ENCODE results near the gene BHLHE41.
A peak's percentile ranks its signal among the peaks of the same experiment; 100 is the strongest.

Gene BHLHE41

DNA sequence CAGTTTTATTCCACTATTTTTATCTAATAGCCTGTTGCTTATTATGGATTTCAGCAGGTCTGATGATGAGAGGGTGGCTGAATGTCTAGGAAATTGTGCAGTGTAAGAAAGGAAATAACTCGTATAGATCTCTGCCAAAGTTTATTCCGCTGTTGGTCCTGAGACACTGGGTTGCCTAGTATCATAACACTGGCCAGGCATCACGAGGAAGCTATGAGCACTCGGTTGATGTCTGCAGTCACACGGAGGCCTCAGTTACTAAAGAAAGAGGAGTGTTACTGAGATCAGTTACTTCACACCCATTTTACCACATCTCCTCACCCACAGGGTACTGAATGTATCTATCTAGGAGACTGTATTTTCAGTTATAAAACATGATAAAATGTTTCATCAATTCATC is 21.9 kb downstream of the BHLHE41 start:
- no peak for DNase-seq
- Histone ChIP-seq H3K27me3 (replicated peaks; ENCODE audit: control insufficient read depth, insufficient read depth, low read length, poor library complexity, severe bottlenecking) (no peaks in the 10 kb centered on the region), H3K36me3 (ENCODE audit: control insufficient read depth, insufficient read depth, low read length) (no peaks in the 10 kb centered on the region), H3K4me1 (ENCODE audit: control insufficient read depth, insufficient read depth, low read length, poor library complexity, severe bottlenecking) (no peaks in the 10 kb centered on the region), H3K4me3 (ENCODE audit: insufficient read depth, low read depth, low read length, poor library complexity, severe bottlenecking) (no peak overlapping the region), H3K27ac (ENCODE audit: insufficient read depth, low read length, poor library complexity, severe bottlenecking) (no peak overlapping the region), H3K9me3 (ENCODE audit: control insufficient read depth, low read length) (no peaks in the 10 kb centered on the region)

DNA sequence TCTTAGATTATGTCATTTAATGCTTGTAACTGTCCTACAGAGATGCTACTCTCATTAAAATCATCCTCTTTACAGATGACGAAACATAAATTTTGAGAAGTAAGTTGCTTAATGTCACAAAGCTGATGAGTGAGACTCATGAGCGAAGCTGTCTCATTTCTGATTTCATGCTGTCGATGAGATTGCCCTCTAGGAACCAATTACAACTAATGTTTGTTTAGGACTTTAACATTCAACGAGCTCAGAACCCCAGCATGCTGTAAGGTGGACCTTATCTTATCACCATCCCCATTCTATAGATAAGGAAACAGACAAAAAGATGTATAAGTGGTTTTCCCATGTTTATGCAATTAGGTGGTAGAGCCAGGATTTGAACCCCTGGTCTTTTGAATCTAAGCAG is 23.1 kb downstream of the BHLHE41 start:
- Histone ChIP-seq H3K27ac (ENCODE audit: insufficient read depth, low read length, poor library complexity, severe bottlenecking) (no peak overlapping the region), H3K9me3 (ENCODE audit: control insufficient read depth, low read length) (no peaks in the 10 kb centered on the region), H3K36me3 (ENCODE audit: control insufficient read depth, insufficient read depth, low read length) (no peaks in the 10 kb centered on the region), H3K4me3 (ENCODE audit: insufficient read depth, low read depth, low read length, poor library complexity, severe bottlenecking) (no peak overlapping the region), H3K27me3 (replicated peaks; ENCODE audit: control insufficient read depth, insufficient read depth, low read length, poor library complexity, severe bottlenecking) (no peaks in the 10 kb centered on the region), H3K4me1 (ENCODE audit: control insufficient read depth, insufficient read depth, low read length, poor library complexity, severe bottlenecking) (no peaks in the 10 kb centered on the region)
- DNase-seq: no peak

DNA sequence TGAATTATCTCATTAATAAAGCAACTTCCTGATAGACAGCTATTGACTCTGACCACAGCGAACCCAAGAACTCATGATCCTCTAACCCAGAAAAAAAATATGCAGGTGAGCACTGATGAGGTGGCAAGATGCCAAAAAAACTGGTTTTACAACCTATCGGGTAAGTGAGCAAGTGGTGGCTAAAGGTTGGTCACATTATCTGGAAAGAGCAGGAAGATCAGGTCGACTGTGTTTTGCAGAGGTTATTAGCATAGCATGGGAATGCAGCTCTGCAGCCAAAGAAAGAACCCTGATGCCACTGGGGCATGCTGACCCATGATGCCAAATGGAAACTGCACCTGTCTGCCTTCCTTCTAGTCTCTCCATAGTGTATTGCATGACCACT is 23.5 kb downstream of the BHLHE41 start:
- DNase-seq: no peak
- no peaks in the 10 kb centered on the region for H3K4me1 ChIP-seq (ENCODE audit: control insufficient read depth, insufficient read depth, low read length, poor library complexity, severe bottlenecking)
- H3K36me3 ChIP-seq (ENCODE audit: control insufficient read depth, insufficient read depth, low read length): no peaks in the 10 kb centered on the region
- no peaks in the 10 kb centered on the region for H3K27me3 ChIP-seq (replicated peaks; ENCODE audit: control insufficient read depth, insufficient read depth, low read length, poor library complexity, severe bottlenecking)
- H3K27ac ChIP-seq (ENCODE audit: insufficient read depth, low read length, poor library complexity, severe bottlenecking): no peak overlapping the region
- H3K9me3 ChIP-seq (ENCODE audit: control insufficient read depth, low read length): no peaks in the 10 kb centered on the region
- no peak overlapping the region for H3K4me3 ChIP-seq (ENCODE audit: insufficient read depth, low read depth, low read length, poor library complexity, severe bottlenecking)

DNA sequence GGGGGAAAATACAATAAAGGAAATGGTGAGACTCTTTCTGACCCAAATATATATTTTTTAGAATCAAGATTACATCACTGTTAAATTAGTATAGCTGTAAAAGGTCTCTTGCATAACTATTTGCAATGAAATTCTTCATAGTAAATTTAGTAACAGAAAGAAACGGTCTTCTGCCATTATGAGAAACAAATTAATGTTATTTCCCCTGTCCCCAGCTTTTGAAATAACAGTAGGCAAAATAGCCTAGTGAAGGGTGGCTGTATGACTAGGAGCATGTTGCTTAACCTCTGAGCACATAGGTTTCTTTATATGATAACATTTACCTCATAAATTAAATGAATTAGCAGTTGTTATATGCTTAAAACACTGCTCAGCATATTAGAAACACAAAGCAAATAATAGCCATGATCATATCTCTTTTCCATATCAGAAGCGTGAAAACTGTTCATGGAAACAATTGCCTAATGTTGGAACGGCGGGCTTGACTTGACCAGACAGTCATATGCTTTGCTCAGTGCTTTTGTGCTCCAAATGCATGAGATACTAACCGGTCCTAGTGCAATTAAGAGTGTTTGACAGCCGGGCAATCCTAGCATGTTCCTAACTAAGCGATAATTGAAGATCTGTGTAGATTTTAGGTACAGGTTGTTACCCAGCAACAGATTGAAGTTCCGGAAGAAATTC is 24.0 kb downstream of the BHLHE41 start:
- Histone ChIP-seq H3K9me3 (ENCODE audit: control insufficient read depth, low read length) (no peaks in the 10 kb centered on the region), H3K27me3 (replicated peaks; ENCODE audit: control insufficient read depth, insufficient read depth, low read length, poor library complexity, severe bottlenecking) (no peaks in the 10 kb centered on the region), H3K27ac (ENCODE audit: insufficient read depth, low read length, poor library complexity, severe bottlenecking) (no peak overlapping the region), H3K4me1 (ENCODE audit: control insufficient read depth, insufficient read depth, low read length, poor library complexity, severe bottlenecking) (no peaks in the 10 kb centered on the region), H3K4me3 (ENCODE audit: insufficient read depth, low read depth, low read length, poor library complexity, severe bottlenecking) (no peak overlapping the region), H3K36me3 (ENCODE audit: control insufficient read depth, insufficient read depth, low read length) (no peaks in the 10 kb centered on the region)
- no peak for DNase-seq

DNA sequence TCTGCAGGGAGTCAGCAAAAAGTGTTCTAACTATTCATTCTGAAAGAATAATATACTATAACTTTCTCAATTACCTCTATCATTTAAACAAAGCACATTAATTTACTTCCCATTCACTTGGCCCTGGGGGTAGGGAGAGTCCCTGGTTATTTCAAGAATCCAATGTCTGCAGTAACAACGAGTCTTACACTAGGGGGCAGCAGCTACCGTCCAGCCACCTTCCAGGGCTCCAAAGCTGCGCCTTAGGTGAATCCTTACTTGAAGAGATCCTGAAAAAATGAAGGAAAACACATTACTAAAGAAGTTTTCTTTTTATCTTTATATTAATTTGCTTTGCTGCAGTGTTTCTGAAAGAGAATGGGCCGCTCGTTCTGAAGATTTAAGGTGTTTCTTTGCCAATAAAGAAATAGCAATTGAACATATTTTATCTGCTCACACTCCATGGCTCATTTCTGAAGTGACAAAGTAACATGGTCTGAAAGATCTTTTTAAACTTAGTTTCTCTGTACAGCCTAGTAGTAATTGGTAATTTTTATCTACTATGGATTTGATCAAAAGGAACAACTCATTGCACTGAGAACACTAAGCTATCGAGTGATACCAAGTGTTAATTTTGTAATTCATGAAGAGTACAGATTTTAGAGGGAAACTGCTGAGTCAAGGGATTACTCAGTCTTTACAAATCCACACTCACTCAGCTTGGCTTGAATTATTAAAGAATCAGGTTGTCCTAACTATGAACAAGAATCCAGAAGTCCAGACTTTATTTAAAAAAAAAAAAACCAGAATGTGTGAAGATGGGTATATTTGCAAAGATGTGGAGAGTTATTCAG is 27.6 kb downstream of the BHLHE41 start:
- Histone ChIP-seq H3K9me3 (ENCODE audit: control insufficient read depth, low read length) (no peaks in the 10 kb centered on the region), H3K4me3 (ENCODE audit: insufficient read depth, low read depth, low read length, poor library complexity, severe bottlenecking) (no peak overlapping the region), H3K4me1 (ENCODE audit: control insufficient read depth, insufficient read depth, low read length, poor library complexity, severe bottlenecking) (no peaks in the 10 kb centered on the region), H3K27ac (ENCODE audit: insufficient read depth, low read length, poor library complexity, severe bottlenecking) (no peak overlapping the region), H3K27me3 (replicated peaks; ENCODE audit: control insufficient read depth, insufficient read depth, low read length, poor library complexity, severe bottlenecking) (no peaks in the 10 kb centered on the region), H3K36me3 (ENCODE audit: control insufficient read depth, insufficient read depth, low read length) (no peaks in the 10 kb centered on the region)
- peak; percentile 7 to 24 (median 15) for DNase-seq

DNA sequence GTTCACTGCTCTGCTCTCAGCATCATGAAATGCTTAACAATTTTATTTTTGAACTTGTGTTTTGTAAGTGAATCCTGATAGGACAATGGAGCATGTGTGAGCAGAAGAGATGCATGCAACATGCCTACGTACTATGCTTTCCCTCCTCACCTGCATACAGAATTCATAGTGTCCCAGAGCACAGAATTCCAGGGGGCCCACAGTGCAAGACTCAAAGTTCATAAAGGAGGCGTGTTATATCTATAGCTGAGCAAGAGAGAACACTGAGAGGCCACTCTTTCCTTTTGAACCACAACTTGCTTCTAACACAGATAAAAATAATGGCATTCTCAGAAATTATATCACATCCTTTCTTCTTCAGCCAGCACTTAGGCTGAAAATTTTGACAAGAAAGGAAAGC is 28.8 kb downstream of the BHLHE41 start:
- H3K4me1 ChIP-seq (ENCODE audit: control insufficient read depth, insufficient read depth, low read length, poor library complexity, severe bottlenecking): no peaks in the 10 kb centered on the region
- no peak for DNase-seq
- no peaks in the 10 kb centered on the region for H3K36me3 ChIP-seq (ENCODE audit: control insufficient read depth, insufficient read depth, low read length)
- H3K27ac ChIP-seq (ENCODE audit: insufficient read depth, low read length, poor library complexity, severe bottlenecking): no peak overlapping the region
- no peak overlapping the region for H3K4me3 ChIP-seq (ENCODE audit: insufficient read depth, low read depth, low read length, poor library complexity, severe bottlenecking)
- H3K9me3 ChIP-seq (ENCODE audit: control insufficient read depth, low read length): no peaks in the 10 kb centered on the region
- no peaks in the 10 kb centered on the region for H3K27me3 ChIP-seq (replicated peaks; ENCODE audit: control insufficient read depth, insufficient read depth, low read length, poor library complexity, severe bottlenecking)

DNA sequence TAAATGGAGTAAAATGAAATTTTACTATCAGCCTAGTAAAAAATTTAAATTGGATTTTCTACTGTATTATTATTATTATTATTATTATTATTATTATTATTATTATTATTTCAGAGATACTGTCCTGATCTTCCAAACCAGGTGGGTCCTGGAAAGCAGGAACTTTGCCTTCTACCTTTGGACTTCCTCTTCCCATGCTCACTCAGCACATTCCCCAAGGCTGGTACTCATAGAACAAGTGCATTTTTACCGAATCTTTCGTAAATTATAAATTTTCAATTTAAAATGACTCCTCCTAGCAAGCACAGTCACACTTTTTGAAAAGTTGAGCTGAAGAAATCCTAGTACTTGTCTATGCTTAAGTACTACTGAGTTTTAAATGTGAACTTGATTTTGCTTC is 29.7 kb downstream of the BHLHE41 start:
- Histone ChIP-seq H3K36me3 (ENCODE audit: control insufficient read depth, insufficient read depth, low read length) (no peaks in the 10 kb centered on the region), H3K27ac (ENCODE audit: insufficient read depth, low read length, poor library complexity, severe bottlenecking) (no peak overlapping the region), H3K4me3 (ENCODE audit: insufficient read depth, low read depth, low read length, poor library complexity, severe bottlenecking) (no peak overlapping the region), H3K9me3 (ENCODE audit: control insufficient read depth, low read length) (no peaks in the 10 kb centered on the region), H3K4me1 (ENCODE audit: control insufficient read depth, insufficient read depth, low read length, poor library complexity, severe bottlenecking) (no peaks in the 10 kb centered on the region), H3K27me3 (replicated peaks; ENCODE audit: control insufficient read depth, insufficient read depth, low read length, poor library complexity, severe bottlenecking) (no peaks in the 10 kb centered on the region)
- DNase-seq: no peak

DNA sequence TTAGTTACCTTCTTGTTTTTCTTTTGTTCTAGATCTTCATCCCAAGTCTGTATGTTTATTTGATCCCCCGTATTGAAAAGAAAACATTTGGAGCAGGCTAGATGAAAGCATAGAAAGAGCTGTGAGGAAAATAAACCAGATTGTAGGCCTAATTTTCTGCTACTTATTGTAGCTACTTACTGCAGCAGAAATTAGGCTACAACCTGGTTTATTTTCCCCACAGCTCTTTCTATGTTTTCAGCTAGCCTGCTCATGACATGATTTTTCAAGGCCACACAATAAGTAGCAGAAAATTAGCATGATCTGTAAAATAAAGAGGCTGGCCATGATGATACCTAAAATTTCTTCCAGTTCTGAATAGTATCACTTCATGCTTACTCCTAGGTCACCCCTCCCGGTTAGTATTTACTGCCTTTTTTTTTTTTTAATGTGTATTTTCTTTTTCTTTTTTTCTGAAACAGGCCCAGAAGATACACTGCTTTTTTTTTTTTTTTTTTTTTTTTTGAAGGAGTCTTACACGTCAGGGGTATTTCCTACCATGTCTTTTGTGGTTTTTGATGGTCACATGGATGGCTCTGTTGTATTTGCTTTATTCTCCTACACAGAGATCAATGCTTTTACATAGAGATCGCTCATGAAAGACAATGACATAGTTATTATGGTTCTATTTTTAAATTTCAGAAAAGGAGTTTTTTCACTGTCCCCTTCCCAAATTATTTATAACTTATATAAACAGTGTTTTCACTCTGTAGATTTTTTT is 32.3 kb downstream of the BHLHE41 start:
- H3K4me3 ChIP-seq (ENCODE audit: insufficient read depth, low read depth, low read length, poor library complexity, severe bottlenecking): no peak overlapping the region
- H3K9me3 ChIP-seq (ENCODE audit: control insufficient read depth, low read length): no peaks in the 10 kb centered on the region
- no peak for DNase-seq
- no peaks in the 10 kb centered on the region for H3K36me3 ChIP-seq (ENCODE audit: control insufficient read depth, insufficient read depth, low read length)
- no peaks in the 10 kb centered on the region for H3K27me3 ChIP-seq (replicated peaks; ENCODE audit: control insufficient read depth, insufficient read depth, low read length, poor library complexity, severe bottlenecking)
- no peaks in the 10 kb centered on the region for H3K4me1 ChIP-seq (ENCODE audit: control insufficient read depth, insufficient read depth, low read length, poor library complexity, severe bottlenecking)
- H3K27ac ChIP-seq (ENCODE audit: insufficient read depth, low read length, poor library complexity, severe bottlenecking): no peak overlapping the region

DNA sequence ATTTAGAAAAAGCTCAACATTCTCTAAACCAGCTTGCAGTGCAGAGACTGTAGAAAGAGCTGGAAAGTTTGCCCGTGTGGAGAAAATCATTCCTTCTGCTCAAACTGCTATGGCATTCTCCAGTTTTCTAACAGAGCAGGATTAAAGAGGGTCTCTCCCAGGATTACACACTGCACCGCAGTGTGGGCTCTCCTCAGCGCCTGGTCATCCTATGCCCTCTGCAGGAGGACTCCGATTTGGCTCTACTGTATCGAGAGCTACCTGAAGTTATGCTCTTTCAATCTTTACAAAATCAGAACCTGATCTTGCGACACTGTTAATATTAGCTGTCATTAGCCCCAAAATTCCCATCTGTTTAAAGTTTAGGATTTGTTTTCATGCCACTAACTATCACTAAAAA is 33.0 kb downstream of the BHLHE41 start:
- DNase-seq: no peak
- Histone ChIP-seq H3K4me3 (ENCODE audit: insufficient read depth, low read depth, low read length, poor library complexity, severe bottlenecking) (no peak overlapping the region), H3K27ac (ENCODE audit: insufficient read depth, low read length, poor library complexity, severe bottlenecking) (no peak overlapping the region), H3K9me3 (ENCODE audit: control insufficient read depth, low read length) (no peaks in the 10 kb centered on the region), H3K36me3 (ENCODE audit: control insufficient read depth, insufficient read depth, low read length) (no peaks in the 10 kb centered on the region), H3K27me3 (replicated peaks; ENCODE audit: control insufficient read depth, insufficient read depth, low read length, poor library complexity, severe bottlenecking) (no peaks in the 10 kb centered on the region), H3K4me1 (ENCODE audit: control insufficient read depth, insufficient read depth, low read length, poor library complexity, severe bottlenecking) (no peaks in the 10 kb centered on the region)
